RPMI8226 (cell line): Measurements from ENCODE around the gene CD40.

Source experiments
- DNase-seq: peaks from one replicate; pipeline ENCODE4 v3.0.0-alpha.2; 2015

Gene CD40

DNA sequence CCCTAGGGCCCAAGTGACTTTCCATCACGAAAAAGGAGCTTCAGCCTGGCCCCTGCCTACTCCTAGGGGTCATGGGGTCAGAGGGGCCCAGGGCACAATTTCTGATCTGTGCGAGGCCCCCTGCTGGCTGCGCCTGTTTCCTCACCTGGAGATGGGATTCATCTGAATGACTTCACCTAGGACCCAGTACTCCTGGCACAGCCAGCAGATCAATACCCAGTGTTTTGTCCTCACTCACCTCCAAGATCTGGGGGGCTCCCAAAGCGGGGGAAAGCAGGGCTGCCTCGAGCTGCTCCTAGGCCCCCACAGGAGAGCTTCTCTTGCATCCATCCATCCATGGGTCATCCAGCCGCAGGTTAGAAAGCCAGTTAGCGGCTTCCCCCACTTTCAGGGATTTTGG is 33.8 kb downstream of the CD40 start:
- peak; percentile 47 for DNase-seq

DNA sequence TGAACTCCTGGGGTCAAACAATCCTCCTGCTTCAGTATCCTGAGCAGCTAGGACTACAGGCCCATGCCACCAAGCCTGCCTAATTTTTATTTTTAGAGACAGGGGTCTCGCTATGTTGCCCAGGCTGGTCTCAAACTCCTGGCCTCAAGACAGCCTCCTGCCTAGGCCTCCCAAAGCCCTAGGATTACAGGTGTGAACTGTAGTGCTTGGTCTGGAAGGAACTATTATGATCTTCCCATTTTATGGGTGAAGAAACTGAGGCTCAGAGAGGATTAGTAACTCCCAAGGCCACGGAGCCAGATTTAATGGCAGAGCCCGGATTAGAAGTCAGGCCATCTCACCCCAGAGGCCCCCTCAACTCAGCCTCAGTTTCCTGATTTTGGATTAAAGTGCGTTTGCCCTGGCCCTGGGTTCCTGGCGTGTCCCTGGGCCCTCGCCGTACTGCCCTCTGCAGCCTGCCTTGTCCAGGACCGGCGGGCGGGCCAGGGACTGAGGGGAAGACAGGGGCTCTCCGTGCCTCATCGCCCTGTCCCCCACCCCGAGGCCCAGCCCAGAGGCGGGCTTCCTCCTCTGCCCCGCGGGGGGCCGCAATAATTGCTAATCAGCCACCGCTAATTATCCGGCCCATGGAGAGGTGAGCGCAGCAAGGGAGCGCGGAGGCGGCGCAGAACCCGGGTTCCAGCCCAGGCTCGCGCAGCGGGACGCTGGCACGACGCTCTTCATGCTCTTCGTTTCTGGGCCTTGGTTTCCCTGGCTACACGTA is 34.9 kb downstream of the CD40 start:
- DNase-seq: no peak

DNA sequence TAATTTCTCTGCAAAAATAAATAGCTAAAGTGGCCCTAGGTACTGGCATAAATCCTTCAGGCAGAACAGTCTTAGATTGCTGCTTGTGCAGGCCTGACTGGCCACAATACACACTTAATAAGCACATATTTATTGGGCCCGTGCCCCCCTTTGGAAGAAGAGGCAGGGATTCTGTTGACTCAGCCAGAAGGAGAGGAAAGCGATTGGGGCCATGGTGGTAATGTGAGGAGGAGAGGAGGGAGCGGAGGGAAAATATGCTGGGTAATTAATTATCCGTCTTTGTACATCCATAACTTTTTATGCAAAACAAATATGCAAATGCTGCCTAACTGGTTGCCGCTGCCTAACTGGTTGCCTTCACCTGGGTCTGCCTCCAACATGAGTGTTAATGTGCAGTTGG is 36.2 kb downstream of the CD40 start:
- DNase-seq: no peak

DNA sequence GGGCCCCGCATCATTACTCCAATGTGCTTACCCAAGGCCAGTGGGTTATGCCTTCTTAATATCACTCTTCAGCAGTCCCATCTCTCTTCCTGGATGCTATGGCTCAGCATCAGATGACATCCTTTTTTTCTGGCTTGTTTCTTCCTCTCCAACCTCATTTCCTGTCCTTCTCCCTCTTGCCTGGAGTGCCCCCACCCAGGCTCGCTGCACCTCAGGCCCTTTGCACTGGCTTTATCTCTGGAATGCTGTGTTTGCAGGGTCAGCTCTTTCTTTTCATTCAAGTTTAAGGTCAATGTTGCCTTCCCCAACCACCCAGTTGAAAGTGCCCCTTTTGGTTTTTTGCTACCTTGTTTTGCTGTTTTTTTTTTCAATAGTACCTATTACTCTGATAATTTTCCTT is 36.7 kb downstream of the CD40 start:
- DNase-seq: no peak

DNA sequence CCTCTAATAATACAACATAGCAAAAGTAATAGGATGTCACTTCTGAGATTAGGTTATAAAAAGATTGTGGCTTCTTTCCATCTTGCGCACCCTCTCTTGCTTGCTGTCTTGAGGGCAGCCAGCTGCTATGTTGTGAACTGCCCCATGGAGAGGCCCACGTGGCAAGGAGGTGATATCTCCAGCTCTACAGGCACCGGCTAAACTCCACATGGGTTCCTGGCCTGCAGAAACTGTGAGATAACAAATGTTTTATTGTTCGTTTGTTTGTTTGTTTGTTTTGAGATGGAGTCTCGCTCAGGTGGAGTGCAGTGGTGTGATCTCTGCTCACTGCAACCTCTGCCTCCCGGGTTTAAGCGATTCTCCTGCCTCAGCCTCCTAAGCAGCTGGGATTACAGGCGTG is 38.0 kb downstream of the CD40 start:
- no peak for DNase-seq

DNA sequence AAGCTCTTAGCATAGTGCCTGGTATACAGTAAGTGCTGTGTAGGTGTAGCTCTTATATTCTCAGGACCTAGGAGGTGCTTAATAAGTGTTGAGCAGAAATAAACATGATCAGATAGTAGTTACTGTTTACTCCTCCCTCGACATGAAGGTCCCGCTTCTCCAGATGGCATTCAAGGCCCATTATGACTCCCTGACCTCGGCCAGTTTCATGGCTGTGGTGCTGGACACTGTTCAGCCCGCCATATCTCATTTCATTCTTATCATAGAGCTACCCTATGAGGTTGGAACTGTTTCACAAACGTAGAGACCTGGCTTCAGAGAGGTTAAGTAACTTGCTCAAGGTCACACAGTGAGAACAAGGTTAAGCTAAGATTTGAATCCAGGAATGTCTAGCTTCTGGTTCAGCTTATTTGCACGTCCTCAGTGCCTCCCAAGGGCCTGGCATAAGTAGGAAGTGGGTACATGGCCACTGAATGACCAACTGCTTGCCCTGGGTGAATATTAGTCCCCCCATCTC is 39.0 kb downstream of the CD40 start:
- no peak for DNase-seq

DNA sequence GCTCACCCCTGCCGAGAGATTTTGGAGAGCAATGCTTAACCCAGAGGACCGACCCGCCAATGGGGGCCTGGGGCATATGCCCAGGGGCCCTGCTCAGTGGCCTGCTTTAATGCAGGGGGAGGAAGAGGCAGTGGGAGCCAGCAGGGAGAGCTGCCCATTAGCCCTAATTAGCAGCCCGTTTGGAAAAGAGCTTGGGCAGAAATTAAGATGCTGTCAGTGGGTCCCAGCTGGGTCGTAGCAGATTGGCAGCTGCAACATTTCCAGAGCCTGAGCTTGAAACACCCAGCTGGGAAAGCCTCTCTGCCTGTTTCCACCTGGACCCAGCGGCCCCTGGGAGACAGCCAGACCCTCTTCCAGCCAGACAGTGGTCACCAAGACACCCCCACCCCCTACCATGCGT is 39.5 kb downstream of the CD40 start:
- no peak for DNase-seq

DNA sequence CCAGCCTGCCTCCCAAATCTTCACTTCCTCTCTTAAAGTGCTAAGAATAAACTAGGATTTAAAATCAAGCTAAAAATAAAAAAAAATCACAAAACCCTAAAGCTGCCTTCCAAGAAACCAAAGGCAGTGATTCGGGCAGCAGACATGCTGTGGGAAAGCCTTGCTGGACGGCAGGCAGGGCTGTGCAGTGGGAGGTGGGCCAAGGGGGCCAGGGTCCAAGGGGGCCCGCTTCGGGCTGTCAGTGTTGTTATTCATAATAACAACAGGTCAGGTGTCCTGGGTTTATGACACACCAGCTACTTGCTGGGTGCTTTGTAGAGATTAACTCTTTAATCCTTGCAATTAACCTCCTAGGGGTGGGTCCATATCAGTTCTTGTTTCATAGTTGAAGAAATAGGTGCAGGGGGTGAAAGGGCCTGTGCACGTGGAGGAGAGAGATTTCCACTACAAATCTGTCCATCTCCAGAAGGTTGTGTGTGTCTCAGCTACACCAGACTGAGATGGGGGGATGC is 40.4 kb downstream of the CD40 start:
- no peak for DNase-seq

DNA sequence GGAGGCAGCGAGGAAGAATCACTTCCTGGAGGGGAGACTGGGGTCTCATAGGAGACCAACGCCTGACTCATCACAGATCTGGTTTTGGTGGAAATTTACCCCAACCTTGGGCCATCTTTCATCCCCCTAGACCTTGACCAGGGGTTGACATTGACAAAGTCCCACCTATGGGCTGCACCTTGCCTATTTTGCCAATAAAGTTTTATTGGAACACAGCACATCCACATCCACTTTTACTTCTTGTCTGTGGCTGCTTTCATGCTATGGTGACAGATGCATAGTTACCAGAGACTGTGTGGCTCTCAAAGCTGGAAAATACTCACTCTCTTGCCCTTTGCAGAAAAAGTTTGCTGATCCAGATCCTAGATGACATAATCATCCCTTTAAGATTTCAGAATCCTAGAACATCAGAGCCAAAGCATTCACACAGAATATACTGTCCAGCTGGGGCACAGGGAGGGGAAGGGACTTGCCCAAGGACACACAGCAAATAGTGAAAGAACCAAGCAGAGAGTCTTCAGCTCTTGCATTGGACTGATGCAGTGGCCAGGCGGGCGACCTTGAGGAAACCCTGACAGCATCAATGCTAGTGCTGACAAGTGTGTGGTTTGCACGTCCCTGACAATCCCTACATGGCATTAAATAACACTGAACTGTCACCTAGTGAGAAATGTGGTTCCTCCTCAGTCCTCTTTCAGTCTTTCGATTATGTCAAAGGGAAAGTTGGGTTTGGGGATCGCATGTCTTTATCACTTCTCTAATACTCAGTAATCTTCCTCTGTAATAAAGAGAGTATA is 41.2 kb downstream of the CD40 start:
- DNase-seq: no peak

DNA sequence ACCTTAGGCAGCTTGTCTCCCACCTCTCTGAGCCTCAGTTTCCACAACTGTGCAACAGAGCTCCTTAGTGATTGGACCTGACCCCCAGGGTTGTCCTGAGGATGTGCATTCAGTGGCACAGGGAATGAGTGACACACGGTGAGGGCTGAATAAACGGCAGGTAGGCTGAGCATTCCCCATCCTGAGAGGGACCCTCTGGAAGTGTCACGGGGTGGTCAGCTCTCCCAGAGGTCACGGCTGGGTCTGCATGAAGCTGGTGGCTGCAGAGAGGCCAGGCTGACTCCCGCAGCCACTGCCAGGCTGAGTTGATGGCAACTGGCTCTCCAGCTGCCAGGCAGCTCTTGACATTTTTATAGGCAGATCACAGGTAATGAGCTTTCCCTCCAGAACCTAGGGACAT is 42.5 kb downstream of the CD40 start:
- no peak for DNase-seq

DNA sequence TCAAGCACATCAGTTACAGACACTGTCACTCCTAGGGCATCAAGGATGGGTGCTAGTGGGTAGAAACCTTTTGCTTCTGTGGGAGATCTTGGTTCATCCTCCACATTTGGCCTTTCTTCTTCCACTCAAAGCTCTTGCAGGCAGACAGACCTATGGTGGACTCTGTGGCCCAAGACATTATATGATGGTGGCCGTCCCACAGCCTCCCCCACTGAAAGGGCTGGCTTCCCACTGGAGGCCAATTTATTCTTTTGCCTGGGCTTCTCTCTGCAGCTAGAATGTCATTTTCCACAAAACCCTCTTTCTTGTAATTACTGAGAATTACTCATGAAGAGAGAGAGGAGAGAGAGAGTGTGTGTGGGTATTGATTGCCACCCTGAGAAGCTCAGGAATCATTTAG is 43.8 kb downstream of the CD40 start:
- DNase-seq: no peak

DNA sequence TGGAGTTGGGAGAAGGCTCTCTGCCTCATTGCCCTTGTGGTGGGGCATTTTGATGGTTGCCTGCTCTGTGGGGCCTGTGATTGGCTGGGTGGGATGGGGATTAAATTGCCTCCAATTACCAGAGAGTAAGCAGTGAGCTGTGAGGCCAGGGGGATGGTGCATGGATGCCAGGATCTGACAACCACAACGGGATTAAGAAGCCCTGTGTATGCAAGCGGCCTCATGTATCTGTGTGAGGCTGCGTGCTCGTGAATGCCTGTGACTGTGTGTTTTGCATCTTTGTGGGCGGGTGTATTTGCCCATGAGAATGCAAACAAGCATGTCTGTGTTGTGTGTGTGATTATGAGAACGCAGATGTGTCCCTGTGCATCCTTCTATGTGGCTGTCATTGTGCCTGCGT is 46.1 kb downstream of the CD40 start:
- DNase-seq: no peak

DNA sequence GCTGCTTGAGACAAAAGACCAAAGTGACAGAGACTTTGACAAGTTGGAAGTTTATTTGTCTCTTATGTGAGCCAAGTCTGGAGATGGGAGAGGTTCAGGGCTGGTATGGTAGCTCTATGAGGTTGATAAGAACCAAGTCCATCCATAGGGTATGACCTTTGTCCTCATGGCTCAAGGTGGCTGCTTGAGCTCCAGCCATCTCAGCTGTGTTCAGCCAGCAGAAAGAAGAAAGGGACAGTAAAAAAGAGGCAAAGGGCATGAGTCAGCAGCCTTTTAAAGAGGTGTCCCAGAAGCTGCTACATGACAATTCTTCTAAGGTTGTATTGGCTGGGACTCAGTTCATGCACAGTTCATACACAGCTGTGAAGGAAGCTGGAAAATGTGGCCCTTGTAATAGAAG is 49.0 kb downstream of the CD40 start:
- DNase-seq: no peak

DNA sequence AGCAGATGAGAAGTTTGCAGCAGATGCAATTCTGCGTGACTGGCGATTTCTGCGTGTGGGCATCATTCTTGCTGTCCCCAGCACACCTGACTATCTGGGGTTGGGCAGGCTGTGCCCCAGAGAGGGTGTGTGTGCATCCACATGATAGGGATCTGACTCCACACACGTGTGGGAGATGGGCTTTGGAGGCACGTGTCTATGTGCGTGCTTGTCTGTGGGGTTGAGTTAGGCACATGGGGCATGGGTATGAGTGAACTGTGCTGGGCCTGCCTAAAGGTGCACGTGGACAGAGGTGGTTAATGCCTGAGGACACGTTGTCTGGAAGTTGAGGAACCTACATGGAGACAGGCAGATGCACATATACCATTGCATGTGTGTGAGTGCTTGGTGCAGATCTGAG is 50.3 kb downstream of the CD40 start:
- DNase-seq: no peak

DNA sequence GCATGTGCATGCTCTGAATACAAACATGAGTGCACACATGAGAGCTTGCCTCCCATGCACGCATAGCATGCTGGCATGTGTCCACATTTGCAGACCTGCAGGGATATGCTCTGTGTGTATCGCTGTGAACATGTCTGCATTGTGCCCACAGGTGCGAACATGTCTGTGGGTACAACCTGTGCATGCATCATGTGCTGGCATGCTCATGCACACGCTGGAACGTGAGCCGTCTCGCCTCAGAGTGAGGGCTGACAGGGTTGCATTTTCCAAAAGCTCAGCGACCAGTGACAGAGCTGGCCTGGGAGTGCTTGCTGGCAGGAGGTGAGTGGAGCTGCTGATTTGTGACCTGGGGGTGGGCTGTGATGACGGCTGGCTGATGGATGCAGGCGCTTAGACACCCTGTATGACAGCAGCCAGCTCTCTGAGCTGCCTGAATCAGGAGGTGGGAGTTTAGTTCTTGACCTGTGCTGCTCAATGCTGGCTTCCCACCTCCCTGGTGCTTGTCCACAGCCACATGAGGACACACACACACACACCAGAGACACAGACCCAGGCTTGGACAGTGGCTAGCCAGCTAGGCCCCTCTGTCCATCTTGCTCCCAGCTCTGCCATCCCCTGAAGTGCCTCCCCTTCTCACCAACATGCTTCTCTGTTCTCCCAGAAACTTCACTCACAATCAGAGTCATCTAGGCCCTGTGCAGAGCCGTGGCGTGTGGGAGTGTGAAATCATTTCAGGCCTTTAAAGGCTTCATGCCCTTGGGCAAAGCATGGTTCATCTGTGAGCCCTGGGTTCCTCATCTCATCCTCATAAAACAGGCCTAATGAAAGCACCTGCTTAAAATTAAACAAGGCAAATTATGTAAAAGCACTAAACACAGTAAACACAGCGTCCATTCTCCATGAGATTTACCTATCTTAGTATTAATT is 51.4 kb downstream of the CD40 start:
- no peak for DNase-seq

DNA sequence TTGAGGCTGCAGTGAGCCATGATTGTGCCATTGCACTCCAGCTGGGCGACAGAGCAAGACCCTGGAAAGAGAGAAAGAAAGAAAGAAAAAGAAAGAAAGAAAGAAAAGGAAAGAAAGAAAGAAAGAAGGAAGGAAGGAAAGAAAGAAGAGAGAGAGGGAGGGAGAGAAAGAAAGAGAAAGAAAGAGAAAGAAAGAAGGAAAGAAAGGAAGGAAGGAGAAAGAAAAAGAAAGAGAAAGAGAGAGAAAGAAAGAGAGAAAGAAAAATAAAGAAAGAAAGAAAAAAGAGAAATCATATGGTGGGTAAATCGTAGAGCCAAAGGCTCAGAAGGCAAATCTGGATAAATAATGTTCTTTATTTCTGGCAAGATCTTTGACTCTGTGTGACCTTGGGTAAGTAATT is 53.4 kb downstream of the CD40 start:
- DNase-seq: no peak

DNA sequence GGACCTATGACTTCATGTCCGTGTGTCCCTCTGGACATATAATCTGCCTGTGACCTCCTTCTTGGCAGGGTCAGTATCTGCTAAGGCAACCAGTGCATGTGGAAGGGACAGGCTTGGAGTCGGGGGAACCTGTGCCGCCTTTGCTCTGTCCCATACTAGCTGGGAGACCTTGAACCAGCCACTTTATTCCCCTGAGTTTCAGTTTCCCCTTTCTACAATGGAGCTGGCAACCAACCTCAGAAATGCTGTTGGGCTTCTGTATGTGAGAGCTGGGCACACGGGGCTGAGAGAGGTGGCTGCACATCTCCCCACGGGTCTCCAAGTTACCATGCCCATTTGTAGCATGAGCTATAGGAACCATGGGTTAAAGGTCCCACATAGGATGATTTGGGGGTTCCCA is 53.8 kb downstream of the CD40 start:
- no peak for DNase-seq

DNA sequence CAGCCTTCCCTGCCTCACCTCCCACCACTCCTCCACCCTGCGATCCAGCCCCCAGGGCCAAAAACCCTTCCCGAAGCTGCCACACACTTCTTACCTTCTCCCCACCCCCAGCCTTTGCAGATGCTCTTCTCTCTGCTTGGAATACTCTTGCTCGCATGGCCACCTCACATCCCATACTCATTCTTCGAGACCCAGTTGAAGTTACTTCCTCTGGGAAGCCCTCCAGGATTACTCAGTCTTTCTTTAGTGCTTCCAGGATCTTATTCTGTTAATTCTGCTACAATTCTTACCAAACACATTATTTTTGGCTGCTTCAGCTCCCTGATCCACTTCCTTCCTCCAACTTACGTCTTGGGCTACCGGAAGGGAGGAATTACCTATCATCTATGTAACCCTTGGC is 54.3 kb downstream of the CD40 start:
- DNase-seq: no peak

DNA sequence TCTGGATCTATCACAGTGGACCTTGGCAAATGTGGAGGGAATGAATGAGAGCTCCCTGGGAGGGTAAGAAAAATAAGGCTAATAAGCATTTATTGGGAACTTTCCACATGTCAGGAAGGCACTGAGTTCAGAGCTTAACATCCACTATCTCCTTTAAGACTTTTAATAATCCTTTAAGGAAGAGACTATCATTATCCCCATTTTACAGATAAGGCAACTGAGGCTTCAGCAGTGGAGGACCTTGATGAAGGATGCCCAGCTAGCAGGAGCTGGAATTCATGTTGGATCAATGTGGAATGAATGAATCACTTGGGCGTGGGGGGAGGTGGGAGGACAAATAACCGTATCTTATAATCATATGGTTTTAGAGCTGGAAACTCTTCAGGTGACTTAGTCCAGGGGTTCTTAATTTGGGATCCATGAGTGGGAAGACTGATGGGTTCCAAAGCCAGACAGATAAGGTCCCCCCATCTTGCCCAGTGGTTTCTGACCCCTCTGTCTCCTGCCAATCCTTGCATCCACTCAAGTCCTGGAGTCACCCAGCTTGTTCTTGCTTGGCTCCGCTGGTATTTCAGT is 54.9 kb downstream of the CD40 start:
- no peak for DNase-seq

DNA sequence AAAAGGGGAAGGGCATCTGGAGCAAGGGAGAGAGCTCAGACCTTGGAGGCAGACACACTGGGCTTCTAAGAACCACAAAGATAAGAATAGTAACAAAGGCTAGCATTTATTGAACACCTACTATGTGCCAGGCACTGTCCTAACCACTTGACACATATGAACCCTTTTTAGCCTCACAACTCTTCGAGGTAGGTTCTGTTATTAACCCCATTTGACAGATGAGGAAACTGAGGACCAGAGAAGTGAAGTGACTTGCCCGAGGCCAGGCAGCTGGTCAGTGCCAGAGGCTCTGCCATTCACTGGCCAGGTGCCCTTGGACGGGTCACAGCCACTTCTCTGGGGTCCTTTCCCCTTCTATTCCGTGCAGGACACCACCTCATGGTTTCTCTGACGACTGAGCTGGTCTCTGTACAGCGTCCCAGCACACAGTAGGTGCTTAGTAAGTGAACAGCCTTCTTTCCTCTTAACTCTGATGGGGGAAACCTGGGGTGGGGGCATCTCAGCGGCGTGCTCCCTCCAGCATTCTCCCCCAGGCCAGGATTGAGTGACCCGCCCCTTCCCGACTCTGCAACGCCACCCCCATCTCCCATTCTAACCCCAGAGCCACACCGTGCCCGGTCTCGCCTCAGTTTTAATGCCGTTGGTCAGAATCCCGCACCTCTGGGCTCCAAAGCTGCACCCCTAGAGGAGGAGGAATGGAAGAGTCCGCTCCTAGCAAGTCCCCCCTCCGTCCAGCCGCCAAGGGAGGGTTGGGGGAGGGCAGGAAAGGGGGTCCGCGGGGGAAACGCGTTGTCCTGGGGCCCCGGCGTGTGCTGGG is 55.7 kb downstream of the CD40 start:
- DNase-seq: no peak

DNA sequence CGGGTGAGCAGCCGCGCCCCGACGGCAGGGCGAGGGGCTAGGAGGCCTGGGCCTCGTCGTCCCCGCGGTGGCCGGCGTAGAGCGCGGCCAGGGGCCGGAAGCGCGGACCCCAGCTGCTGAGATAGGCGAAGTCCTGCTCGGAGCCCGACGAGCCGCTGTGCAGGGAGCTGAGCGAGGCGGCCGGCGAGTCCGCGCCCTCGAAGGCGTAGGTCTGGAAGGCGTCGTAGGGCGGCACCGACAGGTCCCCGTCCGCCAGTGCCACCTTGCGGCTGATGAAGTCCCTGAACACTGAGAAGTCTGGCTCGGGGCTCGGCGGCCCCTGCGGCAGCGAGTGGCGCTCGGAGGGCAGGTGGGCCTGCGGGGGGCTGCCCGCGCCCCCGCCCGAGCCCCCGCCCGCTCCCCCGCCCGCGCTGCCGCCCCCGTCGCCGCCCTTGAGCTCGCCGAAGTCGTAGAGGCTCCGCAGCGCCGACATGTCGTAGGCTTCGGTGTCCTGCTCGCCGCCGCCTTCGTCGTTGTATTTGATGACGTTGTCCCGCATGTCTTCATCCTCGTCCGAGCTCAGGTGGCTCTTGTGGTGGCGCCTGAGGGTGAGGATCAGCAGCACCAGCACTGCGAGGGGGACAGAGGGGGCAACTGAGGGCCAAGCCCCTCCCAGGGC is 56.5 kb downstream of the CD40 start:
- DNase-seq: peak; percentile 77
